ENCODE measurements around the gene FGF11. TPM values are rescaled to one million over a fixed set of nuclear protein-coding genes. Genes with fewer than 3 reads are reported as not detected.
"Not testable (repeated sequence)": the region's sequence is repeated elsewhere in the genome, so short reads cannot be mapped to it uniquely, and the experiment has no call there.

The FGF11 gene
- total and polyA plus RNA-seq, 5 experiments from 2014 or later: 0.10 to 3.0 (median 0.32) TPM

GRCh38 chr17:7467498-7467897 lies 28.2 kb downstream of the FGF11 start:
- Mint-ChIP-seq H3K27me3 (no peaks in the 10 kb centered on the region), H3K4me3 (no peak overlapping the region), H3K9me3 (no peaks in the 10 kb centered on the region), H3K4me1 (peaks cover 16 to 50% (median 40%) of the 10 kb centered on the region in 4 donors), H3K36me3 (peaks cover 0 to 38% (median 5%) of the 10 kb centered on the region in 3 donors), H3K27ac (peak overlapping the region in 7 of 10 donors; percentile 15 to 93 (median 85))
- DNase-seq (no peak), ATAC-seq (no peak)
- POLR2A ChIA-PET: interaction anchor here (0.6 to 18.5 kb wide), 5 partner anchors 9 to 131 kb away, joined by 3 to 295 read pairs (median 4); partner anchors contain the start of genes ACAP1, POLR2A, SLC35G6 and ZBTB4

- Mint-ChIP-seq H3K27me3 (no peaks in the 10 kb centered on the region), H3K4me1 (peaks cover 16 to 55% (median 43%) of the 10 kb centered on the region in 4 donors), H3K27ac (peak overlapping the region in 2 of 10 donors; percentile 61 to 82), H3K9me3 (no peaks in the 10 kb centered on the region), H3K36me3 (peaks cover 0 to 36% (median 5%) of the 10 kb centered on the region in 3 donors), H3K4me3 (no peak overlapping the region)
- POLR2A ChIA-PET: interaction anchor here (1.6 to 18.5 kb wide), 3 partner anchors 8 to 23 kb away, joined by 4 to 295 read pairs (median 5); partner anchors contain the start of genes POLR2A, SLC35G6 and ZBTB4
- ATAC-seq: no peak
- DNase-seq: no peak
These were observed 29.0 kb downstream of the FGF11 start for GRCh38 chr17:7468290-7468689.

- peak overlapping the region in 4 of 10 donors; percentile 3 to 82 (median 37) for H3K27ac Mint-ChIP-seq
- DNase-seq (no peak), ATAC-seq (no peak)
- no peaks in the 10 kb centered on the region for H3K27me3 Mint-ChIP-seq
- peaks cover 16 to 61% (median 46%) of the 10 kb centered on the region in 4 donors for H3K4me1 Mint-ChIP-seq
- peaks cover 0 to 30% (median 5%) of the 10 kb centered on the region in 3 donors for H3K36me3 Mint-ChIP-seq
- H3K4me3 Mint-ChIP-seq: peak overlapping the region in 1 of 10 donors; percentile 11
- POLR2A ChIA-PET: interaction anchor here (1.6 to 18.5 kb wide), 2 partner anchors 7 to 23 kb away, joined by 4 to 295 read pairs; partner anchors contain the start of genes SLC35G6 and ZBTB4
- H3K9me3 Mint-ChIP-seq: no peaks in the 10 kb centered on the region
These were observed 29.6 kb downstream of the FGF11 start for GRCh38 chr17:7468804-7469389.

GRCh38 chr17:7469843-7470242 lies 30.5 kb downstream of the FGF11 start:
- ATAC-seq, H3K9me3 Mint-ChIP-seq, H3K4me3 Mint-ChIP-seq, H3K27me3 Mint-ChIP-seq, DNase-seq: not testable (repeated sequence)
- Mint-ChIP-seq H3K36me3 (peaks cover 0 to 23% (median 5%) of the 10 kb centered on the region in 3 donors), H3K27ac (peak overlapping the region in 1 of 10 donors; percentile 40), H3K4me1 (peaks cover 16 to 68% (median 50%) of the 10 kb centered on the region in 4 donors)
- POLR2A ChIA-PET: interaction anchor here (2.5 to 12.5 kb wide), 2 partner anchors 10 kb away, joined by 21 to 295 read pairs; partner anchors contain the start of gene ZBTB4

- H3K27ac Mint-ChIP-seq: peak overlapping the region in 6 of 10 donors; percentile 25 to 93 (median 58)
- H3K9me3 Mint-ChIP-seq, ATAC-seq, DNase-seq, H3K27me3 Mint-ChIP-seq, H3K4me3 Mint-ChIP-seq: not testable (repeated sequence)
- POLR2A ChIA-PET: interaction anchor here (0.7 to 12.5 kb wide), 3 partner anchors 9 to 25 kb away, joined by 3 to 295 read pairs (median 21); partner anchors contain the start of gene ZBTB4
- H3K36me3 Mint-ChIP-seq: peaks cover 0 to 25% (median 5%) of the 10 kb centered on the region in 3 donors
- peaks cover 16 to 71% (median 52%) of the 10 kb centered on the region in 4 donors for H3K4me1 Mint-ChIP-seq
These were observed 31.2 kb downstream of the FGF11 start for GRCh38 chr17:7470457-7470973.

GRCh38 chr17:7471729-7472128 lies 32.4 kb downstream of the FGF11 start:
- no peaks in the 10 kb centered on the region for H3K9me3 Mint-ChIP-seq
- peak overlapping the region; percentile 27 to 93 (median 82) for H3K27ac Mint-ChIP-seq
- DNase-seq (peak in 1 of 10 donors; percentile 31), ATAC-seq (peak; percentile 51 to 52)
- H3K27me3 Mint-ChIP-seq: no peaks in the 10 kb centered on the region
- peaks cover 0 to 22% (median 2%) of the 10 kb centered on the region in 3 donors for H3K36me3 Mint-ChIP-seq
- H3K4me1 Mint-ChIP-seq: peaks cover 24 to 76% (median 57%) of the 10 kb centered on the region in 4 donors
- POLR2A ChIA-PET: interaction anchor here (0.9 to 12.5 kb wide), 4 partner anchors 8 to 13 kb away, joined by 3 to 295 read pairs (median 13); partner anchors contain the start of genes POLR2A, SLC35G6 and ZBTB4
- H3K4me3 Mint-ChIP-seq: peak overlapping the region in 8 of 10 donors; percentile 28 to 68 (median 48)

GRCh38 chr17:7474767-7475166 lies 35.5 kb downstream of the FGF11 start:
- H3K36me3 Mint-ChIP-seq: peaks cover 0 to 16% (median 0%) of the 10 kb centered on the region in 3 donors
- ATAC-seq, H3K9me3 Mint-ChIP-seq, DNase-seq, H3K27me3 Mint-ChIP-seq: not testable (repeated sequence)
- H3K4me1 Mint-ChIP-seq: peaks cover 32 to 79% (median 60%) of the 10 kb centered on the region in 4 donors
- H3K27ac Mint-ChIP-seq: peak overlapping the region in 7 of 10 donors; percentile 43 to 99 (median 72)
- H3K4me3 Mint-ChIP-seq: peak overlapping the region in 1 of 10 donors; percentile 36
- POLR2A ChIA-PET: interaction anchor here (2.1 to 12.5 kb wide), 4 partner anchors 10 to 38 kb away, joined by 19 to 295 read pairs (median 98); partner anchors contain the start of genes CHRNB1, POLR2A and TMEM102

GRCh38 chr17:7475764-7476422 lies 36.6 kb downstream of the FGF11 start:
- H3K4me3 Mint-ChIP-seq: peak overlapping the region; percentile 90 to 100 (median 98)

GRCh38 chr17:7476494-7476893 lies 37.2 kb downstream of the FGF11 start:
- peaks cover 0 to 16% (median 0%) of the 10 kb centered on the region in 3 donors for H3K36me3 Mint-ChIP-seq
- no peaks in the 10 kb centered on the region for H3K9me3 Mint-ChIP-seq
- DNase-seq (no peak), ATAC-seq (no peak)
- H3K27ac Mint-ChIP-seq: peak overlapping the region; percentile 88 to 99 (median 98)
- H3K4me1 Mint-ChIP-seq: peaks cover 36 to 85% (median 68%) of the 10 kb centered on the region in 4 donors
- no peaks in the 10 kb centered on the region for H3K27me3 Mint-ChIP-seq
- POLR2A ChIA-PET: interaction anchor here (0.7 to 12.5 kb wide), 9 partner anchors 8 to 210 kb away, joined by 3 to 295 read pairs (median 19); partner anchors contain the start of genes CHRNB1, POLR2A, TMEM102 and TP53
- H3K4me3 Mint-ChIP-seq: peak overlapping the region; percentile 90 to 100 (median 98)

More at GRCh38 chr17:7475764-7476422, 36.6 kb downstream of the FGF11 start:
- peaks cover 0 to 16% (median 0%) of the 10 kb centered on the region in 3 donors for H3K36me3 Mint-ChIP-seq
- peak overlapping the region; percentile 88 to 99 (median 98) for H3K27ac Mint-ChIP-seq
- ATAC-seq: no peak
- peaks cover 36 to 85% (median 68%) of the 10 kb centered on the region in 4 donors for H3K4me1 Mint-ChIP-seq
- POLR2A ChIA-PET: interaction anchor here (1.0 to 12.5 kb wide), 7 partner anchors 9 to 211 kb away, joined by 4 to 295 read pairs (median 35); partner anchors contain the start of genes CHRNB1, POLR2A, TMEM102 and TP53
- DNase-seq: no peak
- H3K27me3 Mint-ChIP-seq: no peaks in the 10 kb centered on the region
- H3K9me3 Mint-ChIP-seq: no peaks in the 10 kb centered on the region

- H3K27me3 Mint-ChIP-seq: no peaks in the 10 kb centered on the region
- ATAC-seq (no peak), DNase-seq (no peak)
- H3K4me3 Mint-ChIP-seq: peak overlapping the region; percentile 90 to 100 (median 98)
- no peaks in the 10 kb centered on the region for H3K9me3 Mint-ChIP-seq
- peaks cover 0 to 16% (median 0%) of the 10 kb centered on the region in 3 donors for H3K36me3 Mint-ChIP-seq
- H3K27ac Mint-ChIP-seq: peak overlapping the region; percentile 88 to 99 (median 98)
- peaks cover 34 to 85% (median 68%) of the 10 kb centered on the region in 4 donors for H3K4me1 Mint-ChIP-seq
- POLR2A ChIA-PET: interaction anchor here (0.6 to 12.5 kb wide), 12 partner anchors 8 to 210 kb away, joined by 3 to 295 read pairs (median 19); partner anchors contain the start of genes CHRNB1, FGF11, FXR2 and POLR2A
These were observed 37.6 kb downstream of the FGF11 start for GRCh38 chr17:7476951-7477350.

GRCh38 chr17:7477392-7478275 lies 38.3 kb downstream of the FGF11 start:
- DNase-seq: peak; percentile 23 to 82 (median 74)

More at GRCh38 chr17:7477392-7478275, 38.3 kb downstream of the FGF11 start:
- peak; percentile 38 to 39 for ATAC-seq
- H3K9me3 Mint-ChIP-seq: no peaks in the 10 kb centered on the region
- POLR2A ChIA-PET: interaction anchor here (0.6 to 12.5 kb wide), 17 partner anchors 10 to 240 kb away, joined by 3 to 295 read pairs (median 6); partner anchors contain the start of genes CHRNB1, FGF11, FXR2 and TMEM102
- H3K4me3 Mint-ChIP-seq: peak overlapping the region; percentile 90 to 100 (median 98)
- peak overlapping the region; percentile 97 to 99 (median 98) for H3K27ac Mint-ChIP-seq
- peaks cover 0 to 16% (median 0%) of the 10 kb centered on the region in 3 donors for H3K36me3 Mint-ChIP-seq
- no peaks in the 10 kb centered on the region for H3K27me3 Mint-ChIP-seq
- H3K4me1 Mint-ChIP-seq: peaks cover 34 to 85% (median 70%) of the 10 kb centered on the region in 4 donors

Data from naive thymus-derived CD8-positive, alpha-beta T cell (primary cell).